ENCODE measurements around the gene DACT3.

The DACT3 gene

GRCh38 chr19:46691104-46691503 is 30.1 kb upstream of the DACT3 start:
- no peak for DNase-seq (ENCODE audit: extremely low spot score)
- ChIA-PET CTCF (no interaction called here), POLR2A (no interaction called here)
- no peak for TF ChIP-seq LEF1 (IDR thresholded peaks at IDR 0.05; ENCODE audit: borderline replicate concordance)
- no peak for TF ChIP-seq BHLHE40 (IDR thresholded peaks at IDR 0.05; ENCODE audit: borderline replicate concordance)

GRCh38 chr19:46689358-46689757 is 28.4 kb upstream of the DACT3 start:
- ChIA-PET CTCF (no interaction called here), POLR2A (no interaction called here)
- TF ChIP-seq FOXA1 (IDR thresholded peaks at IDR 0.05) (no peak), BHLHE40 (IDR thresholded peaks at IDR 0.05; ENCODE audit: borderline replicate concordance) (no peak), ZNF384 (IDR thresholded peaks at IDR 0.05) (no peak), FOXK2 (IDR thresholded peaks at IDR 0.05) (no peak), ELF4 (IDR thresholded peaks at IDR 0.05) (no peak), NFRKB (IDR thresholded peaks at IDR 0.05) (no peak), TARDBP (IDR thresholded peaks at IDR 0.05) (no peak), HDGF (IDR thresholded peaks at IDR 0.05; ENCODE audit: borderline replicate concordance) (no peak), SUZ12 (IDR thresholded peaks at IDR 0.05) (no peak), L3MBTL2 (conservative IDR thresholded peaks at IDR 0.05) (no peak), ARNT (IDR thresholded peaks at IDR 0.05) (no peak), FOXM1 (IDR thresholded peaks at IDR 0.05; ENCODE audit: borderline replicate concordance) (no peak)
- DNase-seq (ENCODE audit: extremely low spot score) = no peak

GRCh38 chr19:46687438-46688145 is 26.6 kb upstream of the DACT3 start:
- CTCF ChIA-PET = interaction anchor here (0.6 to 1.4 kb wide), 3 partner anchors 10 to 18 kb away, joined by 3 to 4 read pairs (median 3); no protein-coding TSS in a partner anchor
- POLR2A ChIA-PET = interaction anchor here (1.2 kb wide), 1 partner anchor 10 kb away, joined by 3 read pairs; no protein-coding TSS in a partner anchor
- no peak for TF ChIP-seq ELF4 (IDR thresholded peaks at IDR 0.05)
- no peak for TF ChIP-seq BHLHE40 (IDR thresholded peaks at IDR 0.05; ENCODE audit: borderline replicate concordance)
- DNase-seq (ENCODE audit: extremely low spot score) = no peak

GRCh38 chr19:46685189-46685588 is 24.2 kb upstream of the DACT3 start:
- ChIA-PET CTCF (no interaction called here), POLR2A (no interaction called here)
- DNase-seq (ENCODE audit: extremely low spot score) = no peak
- no peak for TF ChIP-seq SUZ12 (IDR thresholded peaks at IDR 0.05)
- TF ChIP-seq ARNT (IDR thresholded peaks at IDR 0.05) = no peak
- TF ChIP-seq NFRKB (IDR thresholded peaks at IDR 0.05) = no peak
- no peak for TF ChIP-seq ZNF384 (IDR thresholded peaks at IDR 0.05)
- no peak for TF ChIP-seq FOXM1 (IDR thresholded peaks at IDR 0.05; ENCODE audit: borderline replicate concordance)
- TF ChIP-seq PKNOX1 (IDR thresholded peaks at IDR 0.05) = no peak
- no peak for TF ChIP-seq CTBP1 (IDR thresholded peaks at IDR 0.05; ENCODE audit: borderline replicate concordance)
- no peak for TF ChIP-seq TARDBP (IDR thresholded peaks at IDR 0.05)
- no peak for TF ChIP-seq BHLHE40 (IDR thresholded peaks at IDR 0.05; ENCODE audit: borderline replicate concordance)
- TF ChIP-seq SP1 (IDR thresholded peaks at IDR 0.05) = no peak
- TF ChIP-seq L3MBTL2 (conservative IDR thresholded peaks at IDR 0.05) = no peak
- TF ChIP-seq FOXK2 (IDR thresholded peaks at IDR 0.05) = no peak
- no peak for TF ChIP-seq ELF4 (IDR thresholded peaks at IDR 0.05)
- no peak for TF ChIP-seq LEF1 (IDR thresholded peaks at IDR 0.05; ENCODE audit: borderline replicate concordance)

GRCh38 chr19:46678110-46678732 is 17.2 kb upstream of the DACT3 start:
- POLR2A ChIA-PET = no interaction called here
- DNase-seq (ENCODE audit: extremely low spot score) = peak; percentile 79
- TF ChIP-seq ZNF384 (IDR thresholded peaks at IDR 0.05) (no peak), TARDBP (IDR thresholded peaks at IDR 0.05) (no peak), HDGF (IDR thresholded peaks at IDR 0.05; ENCODE audit: borderline replicate concordance) (no peak), ARNT (IDR thresholded peaks at IDR 0.05) (no peak), FOXK2 (IDR thresholded peaks at IDR 0.05) (no peak), L3MBTL2 (conservative IDR thresholded peaks at IDR 0.05) (no peak), SP1 (IDR thresholded peaks at IDR 0.05) (no peak), CTBP1 (IDR thresholded peaks at IDR 0.05; ENCODE audit: borderline replicate concordance) (no peak), FOXA1 (IDR thresholded peaks at IDR 0.05) (no peak), NFRKB (IDR thresholded peaks at IDR 0.05) (no peak), SUZ12 (IDR thresholded peaks at IDR 0.05) (no peak), PKNOX1 (IDR thresholded peaks at IDR 0.05) (no peak), ELF4 (IDR thresholded peaks at IDR 0.05) (no peak), BHLHE40 (IDR thresholded peaks at IDR 0.05; ENCODE audit: borderline replicate concordance) (no peak), LEF1 (IDR thresholded peaks at IDR 0.05; ENCODE audit: borderline replicate concordance) (no peak), FOXM1 (IDR thresholded peaks at IDR 0.05; ENCODE audit: borderline replicate concordance) (no peak)
- CTCF ChIA-PET = interaction anchor here (0.7 kb wide), 1 partner anchor 16 kb away, joined by 3 read pairs; no protein-coding TSS in a partner anchor

GRCh38 chr19:46674416-46675178 is 13.6 kb upstream of the DACT3 start:
- POLR2A ChIA-PET = no interaction called here
- DNase-seq (ENCODE audit: extremely low spot score) = peak; percentile 51
- TF ChIP-seq ZNF384 (IDR thresholded peaks at IDR 0.05) (no peak), FOXK2 (IDR thresholded peaks at IDR 0.05) (no peak), BHLHE40 (IDR thresholded peaks at IDR 0.05; ENCODE audit: borderline replicate concordance) (no peak), L3MBTL2 (conservative IDR thresholded peaks at IDR 0.05) (no peak), LEF1 (IDR thresholded peaks at IDR 0.05; ENCODE audit: borderline replicate concordance) (no peak), NFRKB (IDR thresholded peaks at IDR 0.05) (no peak), PKNOX1 (IDR thresholded peaks at IDR 0.05) (no peak), ELF4 (IDR thresholded peaks at IDR 0.05) (no peak), FOXM1 (IDR thresholded peaks at IDR 0.05; ENCODE audit: borderline replicate concordance) (no peak), ARNT (IDR thresholded peaks at IDR 0.05) (no peak), HDGF (IDR thresholded peaks at IDR 0.05; ENCODE audit: borderline replicate concordance) (no peak), SP1 (IDR thresholded peaks at IDR 0.05) (no peak), CTBP1 (IDR thresholded peaks at IDR 0.05; ENCODE audit: borderline replicate concordance) (no peak), FOXA1 (IDR thresholded peaks at IDR 0.05) (no peak), TARDBP (IDR thresholded peaks at IDR 0.05) (no peak), SUZ12 (IDR thresholded peaks at IDR 0.05) (no peak)
- CTCF ChIA-PET = no interaction called here

All from HEK293T (cell line).